Fibroblast of the aortic adventitia (primary cell): Measurements from ENCODE around the gene TMED10. TPM values are rescaled to one million over a fixed set of nuclear protein-coding genes. Genes with fewer than 3 reads are reported as not detected.

Experiments
- DNase-seq: peaks from one replicate; pipeline ENCODE4 v3.0.0-alpha.2; 2010; ENCODE audit warnings: low read depth
- H3K4me3 ChIP-seq: 2 replicates; pipeline ENCODE4 v1.5.1; 2011; ENCODE audit warnings: low read depth, mild to moderate bottlenecking, control low read depth, low read length, moderate library complexity
- CTCF ChIP-seq: IDR thresholded peaks from 2 replicates; pipeline ENCODE4 v1.5.1; 2011; ENCODE audit warnings: mild to moderate bottlenecking, low read length, control low read depth, inconsistent platforms; ENCODE audit not compliant: insufficient read depth
- total RNA-seq: library from RNA; depleted of rRNA; stranded (reverse); fragments of >200 nt; gene quantifications from 2 replicates; pipeline ENCODE4 v1.2.3, GENCODE V29; 2012; ENCODE audit warnings: low replicate concordance

The TMED10 gene
- total RNA-seq, result 143 and 373 TPM in 2 replicates

GRCh38 chr14:75176142-75176820 is at the start of gene TMED10:
TMED10 (minus strand) TSS chr14:75176612; CDS start chr14:75176579, 33 bp downstream.
- H3K4me3 ChIP-seq, result peak within 1 kb of the TSS; percentile 92
- TF ChIP-seq CTCF, result no peak
- peak; percentile 91 for DNase-seq

- TF ChIP-seq CTCF, result no peak
- DNase-seq, result no peak
- no peak overlapping the region for H3K4me3 ChIP-seq
Measured at GRCh38 chr14:75224561-75224960, 48.1 kb upstream of the TMED10 start.

GRCh38 chr14:75223664-75224154 is 47.3 kb upstream of the TMED10 start:
- no peak for DNase-seq
- no peak overlapping the region for H3K4me3 ChIP-seq
- no peak for TF ChIP-seq CTCF

GRCh38 chr14:75222208-75222701 is 45.8 kb upstream of the TMED10 start:
- H3K4me3 ChIP-seq, result no peak overlapping the region
- peak; percentile 67 for DNase-seq
- no peak for TF ChIP-seq CTCF

GRCh38 chr14:75221797-75222196 is 45.4 kb upstream of the TMED10 start:
- DNase-seq, result no peak
- TF ChIP-seq CTCF, result no peak
- no peak overlapping the region for H3K4me3 ChIP-seq

GRCh38 chr14:75220156-75220555 is 43.7 kb upstream of the TMED10 start:
- no peak overlapping the region for H3K4me3 ChIP-seq
- TF ChIP-seq CTCF, result no peak
- no peak for DNase-seq
